Prostate gland (tissue), 2 donors: ENCODE results near the gene PITPNB.

Source experiments
- CTCF ChIP-seq, 4 experiments: fragments of 200-600 bp in 2 of 4; fragments of 450-650 bp in 2 of 4; sonication (generic) in 2 of 4; IDR thresholded peaks; 1 replicate in 3 of 4; 2 replicates in 1 of 4; pipeline ENCODE4 v1.5.1; 2016 to 2019; ENCODE audit warnings: antibody characterized with exemption in 4 of 4, mild to moderate bottlenecking in 2 of 4, moderate library complexity in 2 of 4
- POLR2A ChIP-seq: fragments of 450-650 bp; IDR thresholded peaks from one replicate; pipeline ENCODE4 v1.6.1; 2016; ENCODE audit warnings: antibody characterized with exemption, mild to moderate bottlenecking

GRCh38 chr22:27896245-27896644 is 22.8 kb downstream of the PITPNB start:
- TF ChIP-seq POLR2A: no peak
- TF ChIP-seq CTCF (IDR thresholded peaks at IDR 0.05): no peak
